ENCODE data around the gene RNF145. TPM values are rescaled to one million over a fixed set of nuclear protein-coding genes. Genes with fewer than 3 reads are reported as not detected.

The RNF145 gene
- polyA plus RNA-seq, 3 donors = 9.1 to 23.6 (median 11.5) TPM

DNA sequence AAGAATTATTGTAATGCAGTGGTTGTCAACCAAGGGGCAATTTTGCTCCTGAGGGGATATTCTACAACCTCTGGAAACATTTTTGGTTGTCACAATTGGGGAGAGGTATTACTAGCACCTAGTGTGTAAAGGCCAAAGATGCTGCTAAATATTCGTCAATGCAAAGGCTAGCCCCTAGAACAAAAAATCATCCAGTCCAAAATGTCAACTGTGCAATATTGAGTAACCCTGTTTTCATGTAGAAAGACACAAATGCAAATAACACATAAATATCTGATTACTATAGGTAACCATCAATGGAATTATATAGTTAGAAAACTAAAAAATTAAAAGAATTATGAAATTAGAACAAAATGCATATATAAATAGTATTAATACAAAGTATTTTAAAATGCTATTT, 26.1 kb downstream of the RNF145 start:
- peaks cover 5 to 47% of the 10 kb centered on the region in 2 donors for H3K36me3 ChIP-seq (replicated peaks in 1 of 2; ENCODE audit: control insufficient read depth in 1 of 2, insufficient read depth in 2 of 2, low read length in 2 of 2)

DNA sequence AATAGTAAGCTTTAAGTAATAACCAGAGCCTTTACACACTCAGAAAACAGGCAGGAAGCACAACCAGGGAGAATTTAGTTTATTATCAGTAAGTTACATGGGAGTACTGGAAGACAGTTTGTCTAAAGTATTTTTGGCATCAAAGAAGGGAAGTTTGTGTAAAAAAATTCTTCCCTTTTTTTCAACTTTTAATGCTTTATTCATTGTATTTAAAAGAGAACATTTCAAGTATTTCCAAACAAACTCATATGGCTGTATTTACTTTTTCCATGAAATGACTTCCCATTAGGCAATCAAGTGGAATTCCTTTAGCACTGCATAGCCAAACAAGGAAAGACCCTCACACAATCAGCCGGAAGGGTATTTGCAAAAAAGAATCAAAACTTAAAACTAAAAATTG, 26.7 kb downstream of the RNF145 start:
- WGBS (ENCODE audit: insufficient coverage) = no CpG with 5 or more reads among the region's 1 CpG
- Mint-ChIP-seq H3K27me3 (ENCODE audit: low read depth in 3 of 3) (no peaks in the 10 kb centered on the region), H3K27ac (peak overlapping the region in 4 of 7 donors; percentile 19 to 67 (median 55)), H3K4me1 (peaks cover 27% of the 10 kb centered on the region), H3K36me3 (peaks cover 43 to 55% of the 10 kb centered on the region in 2 donors), H3K4me3 (no peak overlapping the region), H3K9me3 (no peaks in the 10 kb centered on the region)
- no peak overlapping the region for H2AFZ ChIP-seq (ENCODE audit: insufficient read depth, low read depth, low read length, poor library complexity, severe bottlenecking)
- TF ChIP-seq, protein P1, sequence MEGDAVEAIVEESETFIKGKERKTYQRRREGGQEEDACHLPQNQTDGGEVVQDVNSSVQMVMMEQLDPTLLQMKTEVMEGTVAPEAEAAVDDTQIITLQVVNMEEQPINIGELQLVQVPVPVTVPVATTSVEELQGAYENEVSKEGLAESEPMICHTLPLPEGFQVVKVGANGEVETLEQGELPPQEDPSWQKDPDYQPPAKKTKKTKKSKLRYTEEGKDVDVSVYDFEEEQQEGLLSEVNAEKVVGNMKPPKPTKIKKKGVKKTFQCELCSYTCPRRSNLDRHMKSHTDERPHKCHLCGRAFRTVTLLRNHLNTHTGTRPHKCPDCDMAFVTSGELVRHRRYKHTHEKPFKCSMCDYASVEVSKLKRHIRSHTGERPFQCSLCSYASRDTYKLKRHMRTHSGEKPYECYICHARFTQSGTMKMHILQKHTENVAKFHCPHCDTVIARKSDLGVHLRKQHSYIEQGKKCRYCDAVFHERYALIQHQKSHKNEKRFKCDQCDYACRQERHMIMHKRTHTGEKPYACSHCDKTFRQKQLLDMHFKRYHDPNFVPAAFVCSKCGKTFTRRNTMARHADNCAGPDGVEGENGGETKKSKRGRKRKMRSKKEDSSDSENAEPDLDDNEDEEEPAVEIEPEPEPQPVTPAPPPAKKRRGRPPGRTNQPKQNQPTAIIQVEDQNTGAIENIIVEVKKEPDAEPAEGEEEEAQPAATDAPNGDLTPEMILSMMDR (IDR thresholded peaks at IDR 0.05) = no peak
- H3K36me3 ChIP-seq (replicated peaks in 1 of 2; ENCODE audit: control insufficient read depth in 1 of 2, insufficient read depth in 2 of 2, low read length in 2 of 2) = peaks cover 7 to 50% of the 10 kb centered on the region in 2 donors
- intact Hi-C loops (cut with micrococcal nuclease) = no loop called here
- H3K4me1 ChIP-seq (ENCODE audit: control insufficient read depth in 1 of 2, insufficient read depth in 2 of 2, low read length in 2 of 2) = peaks cover 14 to 15% of the 10 kb centered on the region in 2 donors
- H3K9me3 ChIP-seq (replicated peaks in 1 of 2; ENCODE audit: control insufficient read depth in 1 of 2, insufficient read depth in 1 of 2, low read length in 2 of 2) = no peaks in the 10 kb centered on the region
- peak in 1 of 3 donors; percentile 5 for DNase-seq
- H3K4me3 ChIP-seq (replicated peaks in 1 of 3; ENCODE audit: low read depth in 2 of 3, low read length in 3 of 3) = no peak overlapping the region
- peaks cover 63% of the 10 kb centered on the region for H4K20me1 ChIP-seq (ENCODE audit: insufficient read depth, low read length)
- H3K9ac ChIP-seq (ENCODE audit: insufficient read depth, low read length, poor library complexity, severe bottlenecking) = no peak overlapping the region
- no peaks in the 10 kb centered on the region for H3K27me3 ChIP-seq (ENCODE audit: control insufficient read depth in 2 of 2, insufficient read depth in 2 of 2, low read length in 2 of 2)
- peaks cover 20% of the 10 kb centered on the region for H3K79me2 ChIP-seq (ENCODE audit: insufficient read depth, low read length)
- peak overlapping the region in 1 of 2 donors; percentile 54 for H3K27ac ChIP-seq (ENCODE audit: low read depth in 1 of 2, low read length in 2 of 2)
- H3K4me2 ChIP-seq (replicated peaks; ENCODE audit: extremely low read depth, low read length, poor library complexity, severe bottlenecking) = no peak overlapping the region

More for the DNA sequence above, 26.1 kb downstream of the RNF145 start:
- H3K4me3 ChIP-seq (replicated peaks in 1 of 3; ENCODE audit: low read depth in 2 of 3, low read length in 3 of 3) = no peak overlapping the region
- no peak overlapping the region for H3K9ac ChIP-seq (ENCODE audit: insufficient read depth, low read length, poor library complexity, severe bottlenecking)
- H2AFZ ChIP-seq (ENCODE audit: insufficient read depth, low read depth, low read length, poor library complexity, severe bottlenecking) = no peak overlapping the region
- H3K79me2 ChIP-seq (ENCODE audit: insufficient read depth, low read length) = peaks cover 21% of the 10 kb centered on the region
- H3K4me1 ChIP-seq (ENCODE audit: control insufficient read depth in 1 of 2, insufficient read depth in 2 of 2, low read length in 2 of 2) = peaks cover 17 to 21% of the 10 kb centered on the region in 2 donors
- H3K4me3 Mint-ChIP-seq = no peak overlapping the region
- peaks cover 69% of the 10 kb centered on the region for H4K20me1 ChIP-seq (ENCODE audit: insufficient read depth, low read length)
- peaks cover 45 to 56% of the 10 kb centered on the region in 2 donors for H3K36me3 Mint-ChIP-seq
- no CpG with 5 or more reads among the region's 1 CpG for WGBS (ENCODE audit: insufficient coverage)
- H3K27ac ChIP-seq (ENCODE audit: low read depth in 1 of 2, low read length in 2 of 2) = peak overlapping the region in 1 of 2 donors; percentile 54
- DNase-seq = no peak
- H3K9me3 ChIP-seq (replicated peaks in 1 of 2; ENCODE audit: control insufficient read depth in 1 of 2, insufficient read depth in 1 of 2, low read length in 2 of 2) = no peaks in the 10 kb centered on the region
- no peaks in the 10 kb centered on the region for H3K27me3 Mint-ChIP-seq (ENCODE audit: low read depth in 3 of 3)
- no peaks in the 10 kb centered on the region for H3K27me3 ChIP-seq (ENCODE audit: control insufficient read depth in 2 of 2, insufficient read depth in 2 of 2, low read length in 2 of 2)
- H3K4me2 ChIP-seq (replicated peaks; ENCODE audit: extremely low read depth, low read length, poor library complexity, severe bottlenecking) = no peak overlapping the region
- intact Hi-C loops (cut with micrococcal nuclease) = no loop called here
- H3K27ac Mint-ChIP-seq = peak overlapping the region in 2 of 7 donors; percentile 13 to 64
- H3K9me3 Mint-ChIP-seq = no peaks in the 10 kb centered on the region
- peaks cover 29% of the 10 kb centered on the region for H3K4me1 Mint-ChIP-seq
- TF ChIP-seq, protein P1 (IDR thresholded peaks at IDR 0.05) = no peak
